ENCODE measurements around the gene TBC1D9. TPM values are rescaled to one million over a fixed set of nuclear protein-coding genes. Genes with fewer than 3 reads are reported as not detected.

Gene TBC1D9
- total and polyA plus RNA-seq, 7 donors, result 5.4 to 10.2 (median 8.2) TPM

- Histone ChIP-seq H3K27me3 (no peaks in the 10 kb centered on the region), H3K4me3 (no peak overlapping the region), H3K4me1 (peaks cover 0 to 13% (median 1%) of the 10 kb centered on the region in 4 donors), H3K9me3 (no peaks in the 10 kb centered on the region), H3K36me3 (no peaks in the 10 kb centered on the region), H3K27ac (no peak overlapping the region)
- no peak for TF ChIP-seq EP300 (IDR thresholded peaks at IDR 0.05)
- TF ChIP-seq, protein P1, sequence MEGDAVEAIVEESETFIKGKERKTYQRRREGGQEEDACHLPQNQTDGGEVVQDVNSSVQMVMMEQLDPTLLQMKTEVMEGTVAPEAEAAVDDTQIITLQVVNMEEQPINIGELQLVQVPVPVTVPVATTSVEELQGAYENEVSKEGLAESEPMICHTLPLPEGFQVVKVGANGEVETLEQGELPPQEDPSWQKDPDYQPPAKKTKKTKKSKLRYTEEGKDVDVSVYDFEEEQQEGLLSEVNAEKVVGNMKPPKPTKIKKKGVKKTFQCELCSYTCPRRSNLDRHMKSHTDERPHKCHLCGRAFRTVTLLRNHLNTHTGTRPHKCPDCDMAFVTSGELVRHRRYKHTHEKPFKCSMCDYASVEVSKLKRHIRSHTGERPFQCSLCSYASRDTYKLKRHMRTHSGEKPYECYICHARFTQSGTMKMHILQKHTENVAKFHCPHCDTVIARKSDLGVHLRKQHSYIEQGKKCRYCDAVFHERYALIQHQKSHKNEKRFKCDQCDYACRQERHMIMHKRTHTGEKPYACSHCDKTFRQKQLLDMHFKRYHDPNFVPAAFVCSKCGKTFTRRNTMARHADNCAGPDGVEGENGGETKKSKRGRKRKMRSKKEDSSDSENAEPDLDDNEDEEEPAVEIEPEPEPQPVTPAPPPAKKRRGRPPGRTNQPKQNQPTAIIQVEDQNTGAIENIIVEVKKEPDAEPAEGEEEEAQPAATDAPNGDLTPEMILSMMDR (IDR thresholded peaks at IDR 0.05), result no peak
- no peak for TF ChIP-seq POLR2AphosphoS5 (IDR thresholded peaks at IDR 0.05)
- no peak for TF ChIP-seq POLR2A (IDR thresholded peaks at IDR 0.05)
- intact Hi-C loops (cut with DNase I), result no loop called here
- 82% methylated on average over 2 of the region's 2 CpGs for WGBS, 2 donors
- no peak for DNase-seq
These were observed 38.9 kb downstream of the TBC1D9 start for GRCh38 chr4:140717313-140717712.

DNA sequence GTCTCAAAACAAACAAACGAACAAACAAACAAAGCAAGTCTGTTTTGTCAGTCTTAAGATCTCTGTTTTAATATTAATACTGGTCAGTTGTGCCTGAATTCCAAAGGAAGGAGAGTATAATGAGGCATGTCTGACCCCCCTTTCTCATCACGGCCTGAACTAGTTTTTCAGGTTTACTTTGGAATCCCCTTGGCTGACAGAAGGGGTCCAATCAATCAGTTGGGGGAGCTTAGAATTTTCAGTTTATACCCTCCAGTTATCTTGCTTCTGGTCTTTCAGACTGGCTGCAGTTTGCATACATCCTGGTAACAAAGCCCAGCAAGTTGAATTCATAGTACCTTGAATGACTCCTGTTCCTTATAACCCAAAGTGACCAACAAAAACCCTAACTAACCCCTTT lies 41.1 kb downstream of the TBC1D9 start:
- Histone ChIP-seq H3K4me1 (no peaks in the 10 kb centered on the region), H3K27ac (no peak overlapping the region), H3K36me3 (no peaks in the 10 kb centered on the region), H3K9me3 (no peaks in the 10 kb centered on the region), H3K27me3 (no peaks in the 10 kb centered on the region), H3K4me3 (no peak overlapping the region)
- WGBS, 2 donors, result 93 to 94% methylated on average over 2 of the region's 2 CpGs
- DNase-seq, result no peak
- TF ChIP-seq POLR2AphosphoS5 (IDR thresholded peaks at IDR 0.05) (no peak), POLR2A (IDR thresholded peaks at IDR 0.05) (no peak), EP300 (IDR thresholded peaks at IDR 0.05) (no peak)
- TF ChIP-seq, protein P1 (IDR thresholded peaks at IDR 0.05), result no peak
- intact Hi-C loops (cut with DNase I), result no loop called here

- Histone ChIP-seq H3K36me3 (no peaks in the 10 kb centered on the region), H3K4me3 (no peak overlapping the region), H3K27me3 (no peaks in the 10 kb centered on the region), H3K4me1 (no peaks in the 10 kb centered on the region), H3K27ac (no peak overlapping the region), H3K9me3 (no peaks in the 10 kb centered on the region)
- intact Hi-C loops (cut with DNase I), result no loop called here
- WGBS, 2 donors, result 77 to 82% methylated on average over 4 of the region's 4 CpGs
- DNase-seq, result no peak
- TF ChIP-seq POLR2AphosphoS5 (IDR thresholded peaks at IDR 0.05) (no peak), EP300 (IDR thresholded peaks at IDR 0.05) (no peak), POLR2A (IDR thresholded peaks at IDR 0.05) (no peak)
- TF ChIP-seq, protein P1 (IDR thresholded peaks at IDR 0.05), result no peak
These were observed 44.3 kb downstream of the TBC1D9 start for GRCh38 chr4:140711910-140712309.

DNA sequence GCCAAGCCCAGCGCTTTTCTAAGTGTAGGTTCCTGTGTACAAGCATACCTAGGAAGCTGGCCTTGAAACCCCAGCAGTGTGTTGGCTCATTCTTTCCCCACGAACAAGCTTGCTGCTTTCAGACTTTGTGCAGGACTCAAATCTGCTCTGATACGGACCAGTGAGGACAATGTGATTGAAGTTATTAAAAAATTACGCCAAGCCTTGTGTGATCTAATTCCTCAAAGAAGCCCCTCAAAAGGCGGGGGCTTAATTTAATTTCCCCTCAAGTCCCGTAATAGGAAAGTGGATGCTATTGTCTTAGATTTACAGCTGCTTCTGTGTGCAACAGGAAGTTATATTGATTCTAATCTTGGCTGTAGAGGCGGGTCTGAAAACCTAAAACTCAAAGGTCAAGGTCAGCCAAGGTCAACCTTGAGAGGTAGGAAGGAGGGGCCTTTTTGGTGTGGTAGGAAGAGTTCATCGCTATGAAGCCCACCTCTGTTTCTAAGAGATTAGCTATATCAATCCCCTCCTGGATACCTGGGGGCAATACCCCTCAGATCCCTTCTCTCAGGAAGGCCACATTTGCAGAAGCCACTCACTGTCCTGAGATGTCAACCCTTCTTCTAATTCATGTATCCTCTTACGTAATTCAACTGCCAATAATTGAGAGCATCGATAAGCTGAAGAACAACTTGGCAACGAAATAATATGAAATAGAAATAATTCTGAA lies 45.1 kb downstream of the TBC1D9 start:
- no peak for TF ChIP-seq EP300 (IDR thresholded peaks at IDR 0.05)
- H3K27ac ChIP-seq, result no peak overlapping the region
- H3K27me3 ChIP-seq, result no peaks in the 10 kb centered on the region
- no peak for DNase-seq
- no peaks in the 10 kb centered on the region for H3K9me3 ChIP-seq
- no peaks in the 10 kb centered on the region for H3K4me1 ChIP-seq
- WGBS, 2 donors, result 64 to 77% methylated on average over 11 of the region's 11 CpGs
- H3K36me3 ChIP-seq, result no peaks in the 10 kb centered on the region
- no peak overlapping the region for H3K4me3 ChIP-seq
- intact Hi-C loops (cut with DNase I), result no loop called here

GRCh38 chr4:140707325-140707724 lies 48.9 kb downstream of the TBC1D9 start:
- no peak for DNase-seq
- Histone ChIP-seq H3K27ac (no peak overlapping the region), H3K27me3 (no peaks in the 10 kb centered on the region), H3K4me1 (no peaks in the 10 kb centered on the region), H3K36me3 (no peaks in the 10 kb centered on the region), H3K4me3 (no peak overlapping the region), H3K9me3 (no peaks in the 10 kb centered on the region)
- intact Hi-C loops (cut with DNase I), result no loop called here
- no peak for TF ChIP-seq POLR2A (IDR thresholded peaks at IDR 0.05)
- TF ChIP-seq EP300 (IDR thresholded peaks at IDR 0.05), result no peak
- no peak for TF ChIP-seq POLR2AphosphoS5 (IDR thresholded peaks at IDR 0.05)
- TF ChIP-seq, protein P1 (IDR thresholded peaks at IDR 0.05), result no peak
- 82 to 99% methylated on average over 1 of the region's 1 CpG for WGBS, 2 donors

All from sigmoid colon (tissue), 7 donors.